HepG2 (cell line): ENCODE results near the gene TEAD4. TPM values are rescaled to one million over a fixed set of nuclear protein-coding genes. Genes with fewer than 3 reads are reported as not detected.

Source experiments
- ATF3 ChIP-seq: sonication (generic); formaldehyde crosslinking; IDR thresholded peaks from 2 replicates; pipeline ENCODE4 v1.4.0; 2020; ENCODE audit warnings: missing genetic modification reagents
- BCL6 ChIP-seq: IDR thresholded peaks from 2 replicates; pipeline ENCODE4 v1.6.1; 2016; ENCODE audit warnings: missing genetic modification reagents, missing compliant biosample characterization
- CBX5 ChIP-seq: sonication (generic); formaldehyde crosslinking; IDR thresholded peaks from 2 replicates; pipeline ENCODE4 v1.4.0; 2020; ENCODE audit warnings: missing genetic modification reagents, borderline replicate concordance
- IRF2 ChIP-seq: IDR thresholded peaks from 2 replicates; pipeline ENCODE4 v1.6.1; 2018; ENCODE audit warnings: missing genetic modification reagents, missing compliant biosample characterization
- KLF6 ChIP-seq: IDR thresholded peaks from 2 replicates; pipeline ENCODE4 v1.8.0; 2016; ENCODE audit warnings: missing biosample characterization, missing genetic modification reagents
- MEIS2 ChIP-seq: sonication (generic); formaldehyde crosslinking; IDR thresholded peaks from 2 replicates; pipeline ENCODE4 v1.9.0; 2021; ENCODE audit warnings: mild to moderate bottlenecking, missing genetic modification reagents
- NPAS2 ChIP-seq: sonication (generic); formaldehyde crosslinking; IDR thresholded peaks from 2 replicates; pipeline ENCODE4 v1.8.0; 2022; ENCODE audit warnings: mild to moderate bottlenecking, missing genetic modification reagents, borderline replicate concordance
- SIN3A ChIP-seq: IDR thresholded peaks from 2 replicates; pipeline ENCODE4 v1.6.1; 2011; ENCODE audit warnings: low read depth, mild to moderate bottlenecking, control low read depth, low read length, borderline replicate concordance
- SIX4 ChIP-seq: sonication (generic); formaldehyde crosslinking; IDR thresholded peaks from 2 replicates; pipeline ENCODE4 v1.4.0; 2020; ENCODE audit warnings: missing genetic modification reagents
- XRCC5 ChIP-seq: fragments of 200-400 bp; formaldehyde crosslinking; optimal IDR thresholded peaks from 2 replicates; pipeline ENCODE3; 2017; ENCODE audit warnings: mild to moderate bottlenecking, low read length
- ZMAT3 ChIP-seq: sonication (generic); formaldehyde crosslinking; conservative IDR thresholded peaks from 2 replicates; pipeline ENCODE4 v1.7.0; 2021; ENCODE audit warnings: missing genetic modification reagents
- ZNF431 ChIP-seq: sonication (generic); formaldehyde crosslinking; IDR thresholded peaks from 2 replicates; pipeline ENCODE4 v1.9.0; 2022; ENCODE audit warnings: missing genetic modification reagents, low read depth, mild to moderate bottlenecking, borderline replicate concordance
- ZNF556 ChIP-seq: sonication (generic); formaldehyde crosslinking; IDR thresholded peaks from 2 replicates; pipeline ENCODE4 v1.4.0; 2020; ENCODE audit warnings: mild to moderate bottlenecking, missing genetic modification reagents, borderline replicate concordance
- ZNF558 ChIP-seq: sonication (generic); formaldehyde crosslinking; IDR thresholded peaks from 2 replicates; pipeline ENCODE4 v1.9.0; 2022; ENCODE audit warnings: mild to moderate bottlenecking, missing genetic modification reagents, borderline replicate concordance
- ZNF619 ChIP-seq: sonication (generic); formaldehyde crosslinking; IDR thresholded peaks from 2 replicates; pipeline ENCODE4 v1.4.0; 2020; ENCODE audit warnings: mild to moderate bottlenecking, missing genetic modification reagents
- polyA plus RNA-seq, 8 experiments: library from polyadenylated mRNA; depleted of rRNA in 3 of 8; stranded (reverse) in 7 of 8; unstranded in 1 of 8; fragments of >200 nt; fragmentation: Illumina TruSeq in 4 of 8; extraction: Trizol in 4 of 8; gene quantifications; 2 replicates each; pipeline versions ENCODE4 v1.2.1 to v1.2.3, GENCODE V29; 2011 to 2016; ENCODE audit warnings: low read depth in 4 of 8, missing spikeins in 1 of 8, mixed read lengths in 1 of 8; ENCODE audit not compliant: insufficient read depth in 1 of 8
- total RNA-seq, 5 experiments: library from RNA; depleted of rRNA; stranded (reverse); fragments of >200 nt; fragmentation: Illumina TruSeq; extraction: Trizol; gene quantifications; 2 replicates each; pipeline ENCODE4 v1.2.3, GENCODE V29; 2016; ENCODE audit warnings: low read depth in 1 of 5
- TF ChIP-seq, protein P1 (sequence below): sonication (generic); formaldehyde crosslinking; IDR thresholded peaks from 2 replicates; pipeline ENCODE4 v1.4.0; 2020; ENCODE audit warnings: missing genetic modification reagents
- TF ChIP-seq, protein P2 (sequence below): sonication (generic); formaldehyde crosslinking; IDR thresholded peaks from 2 replicates; pipeline ENCODE4 v1.5.1; 2020; ENCODE audit warnings: missing genetic modification reagents, mild to moderate bottlenecking, borderline replicate concordance
- TF ChIP-seq, protein P3 (sequence below): sonication (generic); formaldehyde crosslinking; IDR thresholded peaks from 2 replicates; pipeline ENCODE4 v1.4.0; 2020; ENCODE audit warnings: missing genetic modification reagents, low read depth, mild to moderate bottlenecking, borderline replicate concordance
- TF ChIP-seq, protein P4 (sequence below): sonication (generic); formaldehyde crosslinking; IDR thresholded peaks from 2 replicates; pipeline ENCODE4 v1.4.0; 2020; ENCODE audit warnings: mild to moderate bottlenecking, missing genetic modification reagents, borderline replicate concordance
- TF ChIP-seq, protein P5 (sequence below): IDR thresholded peaks from 2 replicates; pipeline ENCODE4 v1.6.1; 2012; ENCODE audit warnings: inconsistent platforms

TEAD4 gene
- total and polyA plus RNA-seq, 2 of the 13 experiments (the other 11 are each of a cell fraction or from before 2014, with no cell fraction given) = 45.0 to 69.4 TPM

- TF ChIP-seq, protein P1, sequence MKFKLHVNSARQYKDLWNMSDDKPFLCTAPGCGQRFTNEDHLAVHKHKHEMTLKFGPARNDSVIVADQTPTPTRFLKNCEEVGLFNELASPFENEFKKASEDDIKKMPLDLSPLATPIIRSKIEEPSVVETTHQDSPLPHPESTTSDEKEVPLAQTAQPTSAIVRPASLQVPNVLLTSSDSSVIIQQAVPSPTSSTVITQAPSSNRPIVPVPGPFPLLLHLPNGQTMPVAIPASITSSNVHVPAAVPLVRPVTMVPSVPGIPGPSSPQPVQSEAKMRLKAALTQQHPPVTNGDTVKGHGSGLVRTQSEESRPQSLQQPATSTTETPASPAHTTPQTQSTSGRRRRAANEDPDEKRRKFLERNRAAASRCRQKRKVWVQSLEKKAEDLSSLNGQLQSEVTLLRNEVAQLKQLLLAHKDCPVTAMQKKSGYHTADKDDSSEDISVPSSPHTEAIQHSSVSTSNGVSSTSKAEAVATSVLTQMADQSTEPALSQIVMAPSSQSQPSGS = peak; percentile 21; the same call in 1 of the 2 replicates
- TF ChIP-seq, protein P2, sequence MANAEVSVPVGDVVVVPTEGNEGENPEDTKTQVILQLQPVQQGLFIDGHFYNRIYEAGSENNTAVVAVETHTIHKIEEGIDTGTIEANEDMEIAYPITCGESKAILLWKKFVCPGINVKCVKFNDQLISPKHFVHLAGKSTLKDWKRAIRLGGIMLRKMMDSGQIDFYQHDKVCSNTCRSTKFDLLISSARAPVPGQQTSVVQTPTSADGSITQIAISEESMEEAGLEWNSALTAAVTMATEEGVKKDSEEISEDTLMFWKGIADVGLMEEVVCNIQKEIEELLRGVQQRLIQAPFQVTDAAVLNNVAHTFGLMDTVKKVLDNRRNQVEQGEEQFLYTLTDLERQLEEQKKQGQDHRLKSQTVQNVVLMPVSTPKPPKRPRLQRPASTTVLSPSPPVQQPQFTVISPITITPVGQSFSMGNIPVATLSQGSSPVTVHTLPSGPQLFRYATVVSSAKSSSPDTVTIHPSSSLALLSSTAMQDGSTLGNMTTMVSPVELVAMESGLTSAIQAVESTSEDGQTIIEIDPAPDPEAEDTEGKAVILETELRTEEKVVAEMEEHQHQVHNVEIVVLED (CRISPR knock-in tag) = no peak
- TF ChIP-seq, protein P3, sequence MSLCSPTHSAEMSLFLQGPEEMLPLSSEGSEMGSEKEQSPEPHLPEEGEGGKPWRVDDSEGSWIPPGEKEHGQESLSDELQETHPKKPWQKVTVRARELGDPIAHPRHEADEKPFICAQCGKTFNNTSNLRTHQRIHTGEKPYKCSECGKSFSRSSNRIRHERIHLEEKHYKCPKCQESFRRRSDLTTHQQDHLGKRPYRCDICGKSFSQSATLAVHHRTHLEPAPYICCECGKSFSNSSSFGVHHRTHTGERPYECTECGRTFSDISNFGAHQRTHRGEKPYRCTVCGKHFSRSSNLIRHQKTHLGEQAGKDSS (CRISPR knock-in tag) = no peak
- TF ChIP-seq, protein P4, sequence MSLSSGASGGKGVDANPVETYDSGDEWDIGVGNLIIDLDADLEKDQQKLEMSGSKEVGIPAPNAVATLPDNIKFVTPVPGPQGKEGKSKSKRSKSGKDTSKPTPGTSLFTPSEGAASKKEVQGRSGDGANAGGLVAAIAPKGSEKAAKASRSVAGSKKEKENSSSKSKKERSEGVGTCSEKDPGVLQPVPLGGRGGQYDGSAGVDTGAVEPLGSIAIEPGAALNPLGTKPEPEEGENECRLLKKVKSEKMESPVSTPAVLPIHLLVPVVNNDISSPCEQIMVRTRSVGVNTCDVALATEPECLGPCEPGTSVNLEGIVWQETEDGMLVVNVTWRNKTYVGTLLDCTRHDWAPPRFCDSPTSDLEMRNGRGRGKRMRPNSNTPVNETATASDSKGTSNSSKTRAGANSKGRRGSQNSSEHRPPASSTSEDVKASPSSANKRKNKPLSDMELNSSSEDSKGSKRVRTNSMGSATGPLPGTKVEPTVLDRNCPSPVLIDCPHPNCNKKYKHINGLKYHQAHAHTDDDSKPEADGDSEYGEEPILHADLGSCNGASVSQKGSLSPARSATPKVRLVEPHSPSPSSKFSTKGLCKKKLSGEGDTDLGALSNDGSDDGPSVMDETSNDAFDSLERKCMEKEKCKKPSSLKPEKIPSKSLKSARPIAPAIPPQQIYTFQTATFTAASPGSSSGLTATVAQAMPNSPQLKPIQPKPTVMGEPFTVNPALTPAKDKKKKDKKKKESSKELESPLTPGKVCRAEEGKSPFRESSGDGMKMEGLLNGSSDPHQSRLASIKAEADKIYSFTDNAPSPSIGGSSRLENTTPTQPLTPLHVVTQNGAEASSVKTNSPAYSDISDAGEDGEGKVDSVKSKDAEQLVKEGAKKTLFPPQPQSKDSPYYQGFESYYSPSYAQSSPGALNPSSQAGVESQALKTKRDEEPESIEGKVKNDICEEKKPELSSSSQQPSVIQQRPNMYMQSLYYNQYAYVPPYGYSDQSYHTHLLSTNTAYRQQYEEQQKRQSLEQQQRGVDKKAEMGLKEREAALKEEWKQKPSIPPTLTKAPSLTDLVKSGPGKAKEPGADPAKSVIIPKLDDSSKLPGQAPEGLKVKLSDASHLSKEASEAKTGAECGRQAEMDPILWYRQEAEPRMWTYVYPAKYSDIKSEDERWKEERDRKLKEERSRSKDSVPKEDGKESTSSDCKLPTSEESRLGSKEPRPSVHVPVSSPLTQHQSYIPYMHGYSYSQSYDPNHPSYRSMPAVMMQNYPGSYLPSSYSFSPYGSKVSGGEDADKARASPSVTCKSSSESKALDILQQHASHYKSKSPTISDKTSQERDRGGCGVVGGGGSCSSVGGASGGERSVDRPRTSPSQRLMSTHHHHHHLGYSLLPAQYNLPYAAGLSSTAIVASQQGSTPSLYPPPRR (CRISPR knock-in tag) = peak; percentile 52; the same call in 1 of the 2 replicates
- TF ChIP-seq SIN3A (0 out of 2 replicates have a peak, but pooled peaks have one; percentile 39), CBX5 (CRISPR knock-in tag) (0 out of 2 replicates have a peak, but pooled peaks have one; percentile 33), ZNF556 (CRISPR knock-in tag) (no peak; the same call in 1 of the 2 replicates), ZMAT3 (CRISPR knock-in tag) (peak; percentile 3; the same call in 1 of the 2 replicates), XRCC5 (no peak), IRF2 (peak; percentile 28; the same call in 1 of the 2 replicates), ATF3 (peak; percentile 51), ZNF558 (CRISPR knock-in tag) (no peak; the same call in 1 of the 2 replicates), ZNF619 (CRISPR knock-in tag) (no peak), NPAS2 (CRISPR knock-in tag) (no peak), BCL6 (CRISPR knock-in tag) (peak; percentile 50; the same call in 1 of the 2 replicates), ZNF431 (CRISPR knock-in tag) (no peak), SIX4 (CRISPR knock-in tag) (peak; percentile 51; the same call in 1 of the 2 replicates), MEIS2 (CRISPR knock-in tag) (peak; percentile 27; the same call in 1 of the 2 replicates), KLF6 (CRISPR knock-in tag) (no peak; the same call in 1 of the 2 replicates)
- TF ChIP-seq, protein P5, sequence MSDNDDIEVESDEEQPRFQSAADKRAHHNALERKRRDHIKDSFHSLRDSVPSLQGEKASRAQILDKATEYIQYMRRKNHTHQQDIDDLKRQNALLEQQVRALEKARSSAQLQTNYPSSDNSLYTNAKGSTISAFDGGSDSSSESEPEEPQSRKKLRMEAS = peak; percentile 85
Measured at GRCh38 chr12:2959192-2959504, at the start of gene TEAD4 (continued).
